Stimulated activated CD4-positive, alpha-beta T cell treated with anti-CD3 and anti-CD28 coated beads, Interleukin-12 subunit alpha, Interleukin-12 subunit beta, amount 100 ng/mL, for 48 hours (primary cell): Measurements from ENCODE around the gene ZNF429.
A peak's percentile ranks its signal among the peaks of the same experiment; 100 is the strongest.
"Not testable (repeated sequence)": the region's sequence is repeated elsewhere in the genome, so short reads cannot be mapped to it uniquely, and the experiment has no call there.

Experiments
- DNase-seq, 3 donors: peaks; one replicate each; pipeline ENCODE4 v3.0.0-alpha.2; 2020; ENCODE audit warnings: low read depth in 2 of 3, low spot score in 1 of 3

Gene ZNF429

DNA sequence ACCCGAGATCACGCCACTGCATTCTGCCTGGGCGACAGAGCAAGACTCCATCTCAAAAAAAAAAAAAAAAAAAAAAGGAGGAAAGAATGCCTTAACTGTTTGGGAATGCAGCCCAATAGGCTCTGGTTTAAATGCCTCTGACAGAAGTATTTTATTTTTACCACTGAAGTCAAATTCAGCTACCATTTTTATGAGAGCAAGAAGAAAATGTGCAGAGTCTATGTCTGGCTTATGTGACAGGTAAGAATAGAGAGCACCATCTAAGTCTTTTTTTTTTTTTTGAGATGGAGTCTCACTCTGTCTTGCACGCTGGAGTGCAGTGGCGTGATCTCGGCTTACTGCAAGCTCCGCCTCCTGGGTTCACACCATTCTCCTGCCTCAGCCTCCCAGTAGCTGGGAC is 7.2 kb downstream of the ZNF429 start:
- DNase-seq = not testable (repeated sequence)

DNA sequence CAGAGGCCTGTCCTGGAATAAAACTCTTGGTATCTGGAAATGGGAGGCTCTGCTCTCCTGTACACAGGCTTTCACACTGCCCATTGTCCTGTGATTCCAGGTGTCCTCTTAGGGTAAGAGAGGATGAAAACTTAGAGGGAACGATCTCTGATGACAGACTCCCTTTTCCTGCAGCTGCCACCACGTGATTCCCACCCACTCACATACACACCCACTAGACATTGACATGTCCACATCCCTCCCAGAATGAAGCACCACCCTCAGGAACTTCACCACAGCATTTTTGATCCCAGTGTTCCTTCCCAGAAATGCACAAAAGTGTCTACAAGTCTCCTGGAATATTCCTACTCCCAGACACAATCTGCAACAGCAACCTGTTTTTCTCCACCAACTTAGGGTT is 8.2 kb downstream of the ZNF429 start:
- no peak for DNase-seq

DNA sequence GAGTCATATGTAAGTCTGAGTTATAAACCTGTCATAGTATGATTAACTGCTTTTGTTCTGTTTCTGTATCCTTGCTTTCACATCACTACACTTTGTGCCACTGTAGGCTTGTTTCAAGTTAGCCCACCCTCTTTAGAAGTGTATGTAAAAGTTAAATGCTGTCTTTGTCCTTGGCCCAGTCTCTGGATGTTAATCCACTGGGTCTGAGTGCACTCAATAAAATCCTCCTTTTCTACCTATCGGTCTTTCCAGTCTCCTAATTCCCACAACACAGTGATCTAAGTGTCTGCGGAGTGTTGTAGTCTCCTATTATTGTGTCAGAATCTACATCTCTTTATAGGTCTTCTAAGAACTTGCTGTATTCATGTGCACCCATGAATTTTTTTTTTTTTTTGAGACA is 14.1 kb downstream of the ZNF429 start:
- no peak for DNase-seq

DNA sequence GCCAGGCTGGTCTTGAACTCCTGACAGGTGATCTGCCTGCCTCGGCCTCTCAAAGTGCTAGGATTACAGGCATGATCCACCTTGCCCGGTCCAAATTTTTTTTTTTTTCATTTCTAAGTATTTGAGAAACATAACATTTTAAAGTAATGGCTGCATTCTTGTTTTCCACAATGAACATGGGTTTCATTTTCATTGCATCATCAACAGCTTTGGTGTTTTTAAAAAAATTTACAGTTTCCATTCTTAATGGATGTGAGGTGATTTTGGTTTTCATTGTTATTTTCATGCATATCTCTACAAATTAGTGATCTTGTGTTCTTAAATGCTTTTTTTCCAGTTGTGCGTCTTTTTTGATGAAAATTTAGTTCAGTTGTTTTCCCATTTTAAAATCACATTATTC is 27.5 kb downstream of the ZNF429 start:
- no peak for DNase-seq

DNA sequence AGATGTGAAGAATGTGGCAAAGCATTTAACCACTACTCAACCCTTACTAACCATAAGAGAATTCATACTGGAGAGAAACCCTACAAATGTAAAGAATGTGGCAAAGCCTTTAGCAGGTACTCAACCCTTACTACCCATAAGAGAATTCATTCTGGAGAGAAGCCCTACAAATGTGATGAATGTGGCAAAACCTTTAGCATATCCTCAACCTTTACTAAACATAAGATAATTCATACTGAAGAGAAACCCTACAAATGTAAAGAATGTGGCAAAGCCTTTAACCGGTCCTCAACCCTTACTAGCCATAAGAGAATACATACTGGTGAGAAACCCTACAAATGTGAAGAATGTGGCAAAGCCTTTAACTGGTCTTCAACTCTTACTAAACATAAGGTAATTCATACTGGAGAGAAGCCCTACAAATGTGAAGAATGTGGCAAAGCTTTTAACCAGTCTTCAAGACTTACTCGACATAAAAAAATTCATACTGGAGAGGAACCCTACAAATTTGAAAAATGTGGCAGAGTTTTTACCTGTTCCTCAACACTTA is 31.4 kb downstream of the ZNF429 start:
- DNase-seq = not testable (repeated sequence)

DNA sequence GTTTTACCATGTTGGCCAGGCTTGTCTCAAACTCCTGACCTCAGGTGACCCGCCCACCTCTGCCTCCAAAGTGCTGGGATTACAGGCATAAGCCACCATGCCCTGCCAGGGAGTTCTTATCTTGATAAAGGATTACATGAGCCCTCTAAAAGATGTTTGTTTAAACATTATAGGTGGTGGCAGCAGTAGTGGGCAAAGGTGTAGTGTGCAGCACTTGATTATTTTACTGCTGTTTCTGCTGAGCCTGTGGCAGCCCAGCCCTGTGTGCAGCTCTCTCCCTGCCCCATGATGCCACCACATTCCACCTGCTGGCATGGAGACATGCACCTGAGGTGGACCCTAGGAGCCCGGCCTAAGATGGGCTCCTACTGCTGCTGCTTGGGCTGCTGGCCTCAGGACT is 54.0 kb downstream of the ZNF429 start:
- no peak for DNase-seq

DNA sequence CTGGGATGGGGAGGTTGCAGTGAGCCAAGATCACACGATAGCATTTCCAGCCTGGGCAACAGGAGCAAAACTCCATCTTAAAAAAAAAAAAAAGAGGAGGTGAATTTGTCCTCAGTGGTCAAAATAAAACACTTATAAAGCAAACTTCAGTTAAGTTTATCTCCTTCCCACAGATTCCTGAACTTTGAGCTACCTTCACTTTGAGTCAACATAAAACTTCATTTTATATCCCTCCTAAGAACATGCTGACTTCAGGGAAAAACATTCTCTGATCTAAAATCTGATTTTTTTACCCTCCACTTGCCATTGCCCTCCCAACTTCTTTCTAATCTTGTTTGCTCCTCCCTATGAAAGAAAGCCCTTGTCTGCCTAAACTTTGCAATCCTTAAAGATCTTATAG is 59.0 kb downstream of the ZNF429 start:
- no peak for DNase-seq

DNA sequence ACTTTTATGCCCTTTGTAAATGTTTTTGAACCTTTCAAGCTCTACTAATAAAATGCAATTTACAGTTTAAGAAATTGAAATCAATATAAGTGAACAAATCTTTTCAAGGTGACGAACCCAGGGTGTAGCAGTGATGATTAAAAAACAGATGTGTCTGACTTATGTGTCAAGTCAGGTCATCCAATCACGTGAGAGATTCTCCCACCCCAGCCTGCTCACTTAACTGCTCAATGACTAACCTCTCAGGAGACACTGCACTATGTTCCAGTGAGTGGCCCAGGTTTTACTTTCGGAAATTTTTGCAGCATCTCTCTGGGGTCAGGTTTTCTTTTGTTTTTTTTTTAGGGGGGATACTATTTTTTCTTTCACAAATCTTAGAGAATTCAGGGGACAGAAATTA is 60.7 kb downstream of the ZNF429 start:
- DNase-seq = no peak

DNA sequence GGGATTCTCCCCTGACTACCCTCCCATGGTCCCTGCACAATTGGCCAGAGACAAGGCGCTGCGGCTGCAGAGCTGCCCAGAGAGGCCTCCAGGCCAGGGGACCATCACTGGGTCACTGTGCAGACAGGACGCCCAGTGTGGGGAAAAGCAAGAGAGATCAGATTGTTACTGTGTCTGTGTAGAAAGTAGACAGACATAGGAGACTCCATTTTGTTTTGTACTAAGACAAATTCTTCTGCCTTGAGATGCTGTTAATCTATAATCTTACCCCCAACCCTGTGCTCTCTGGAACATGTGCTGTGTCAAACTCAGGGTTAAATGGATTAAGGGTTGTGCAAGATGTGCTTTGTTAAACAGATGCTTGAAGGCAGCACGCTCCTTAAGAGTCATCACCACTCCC is 62.4 kb downstream of the ZNF429 start:
- not testable (repeated sequence) for DNase-seq

DNA sequence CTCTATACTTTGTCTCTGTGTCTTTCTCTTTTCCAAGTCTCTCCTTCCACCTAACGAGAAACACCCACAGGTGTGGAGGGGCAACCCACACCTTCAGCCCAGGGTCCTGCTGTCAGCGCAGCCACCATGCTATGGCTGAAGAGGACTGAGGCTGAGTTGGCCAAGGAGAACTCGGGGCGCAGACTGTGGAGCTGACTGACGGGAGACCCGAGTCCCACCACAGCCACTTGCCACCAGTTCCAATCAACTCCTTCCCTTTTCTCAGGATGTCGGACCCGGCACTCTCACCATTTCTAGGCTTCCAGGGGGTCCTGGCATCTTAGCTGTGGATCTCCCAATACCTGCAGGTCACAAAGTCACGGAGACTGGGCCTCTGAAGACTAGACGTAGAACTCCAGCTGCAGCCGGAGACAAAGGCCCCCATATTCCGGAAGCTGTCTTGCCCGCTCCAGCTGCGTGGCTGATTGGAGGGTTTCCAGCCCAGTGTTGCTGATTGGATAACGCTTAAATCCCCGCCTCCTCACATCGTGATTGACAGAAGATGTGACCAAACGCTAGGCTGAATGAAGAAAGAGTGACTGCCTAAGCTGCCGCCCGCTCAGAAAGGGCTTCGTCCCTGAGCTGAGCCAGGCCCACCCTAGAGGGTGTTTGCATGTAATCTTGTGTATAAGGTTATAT is 63.6 kb downstream of the ZNF429 start:
- peak; percentile 40 to 88 (median 63) for DNase-seq

DNA sequence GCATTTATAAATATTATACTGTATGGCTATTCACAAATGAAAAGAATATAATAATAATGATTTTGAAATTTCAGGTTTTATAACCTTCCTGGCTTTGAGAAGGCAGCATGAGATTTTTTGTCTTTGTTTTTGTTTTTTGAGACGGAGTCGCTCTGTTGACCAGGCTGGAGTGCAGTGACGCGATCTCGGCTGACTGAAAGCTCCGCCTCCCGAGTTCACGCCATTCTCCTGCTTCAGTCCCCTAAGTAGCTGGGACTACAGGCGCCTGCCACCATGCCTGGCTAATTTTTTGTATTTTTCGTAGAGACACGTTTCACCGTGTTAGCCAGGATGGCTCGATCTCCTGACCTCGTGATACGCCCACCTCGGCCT is 64.1 kb downstream of the ZNF429 start:
- peak in 1 of 3 donors; percentile 55 for DNase-seq

DNA sequence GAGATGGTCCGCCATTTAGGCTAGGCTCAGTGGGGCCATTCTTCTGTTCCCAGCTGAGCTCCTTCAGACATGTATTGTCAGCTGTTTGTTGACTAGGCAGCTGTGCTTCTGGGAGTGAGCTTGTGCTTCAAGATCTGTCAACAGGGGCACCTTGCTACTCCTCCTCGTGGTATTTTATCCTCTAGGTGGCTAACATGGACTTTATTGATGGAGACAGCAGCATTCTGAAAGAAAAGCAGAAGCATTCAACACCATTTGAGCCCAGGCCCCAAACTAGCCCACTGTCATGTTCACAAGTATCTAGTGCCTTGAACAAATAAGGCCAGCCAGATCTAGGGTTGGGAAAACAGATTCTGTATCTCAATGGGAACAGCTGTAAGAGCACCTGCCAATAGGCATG is 65.9 kb downstream of the ZNF429 start:
- DNase-seq = no peak

DNA sequence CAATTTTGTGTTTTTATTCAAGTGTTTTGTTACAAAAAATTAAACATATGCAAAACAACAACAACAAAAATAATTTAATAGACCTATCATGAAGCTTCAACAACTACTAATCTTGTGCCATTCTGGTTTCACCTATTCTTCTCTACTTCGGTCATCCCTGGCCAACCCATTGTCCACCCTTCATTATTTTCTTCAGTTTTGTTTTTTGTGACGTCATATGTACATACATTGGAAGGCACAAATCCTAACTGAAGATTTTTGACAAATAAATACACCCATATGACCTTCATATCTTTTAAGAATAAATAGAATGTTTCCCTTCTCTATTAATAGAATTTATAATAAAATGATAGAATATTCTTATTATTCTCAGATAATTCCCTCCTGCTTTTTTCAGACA is 69.2 kb downstream of the ZNF429 start:
- DNase-seq = no peak

DNA sequence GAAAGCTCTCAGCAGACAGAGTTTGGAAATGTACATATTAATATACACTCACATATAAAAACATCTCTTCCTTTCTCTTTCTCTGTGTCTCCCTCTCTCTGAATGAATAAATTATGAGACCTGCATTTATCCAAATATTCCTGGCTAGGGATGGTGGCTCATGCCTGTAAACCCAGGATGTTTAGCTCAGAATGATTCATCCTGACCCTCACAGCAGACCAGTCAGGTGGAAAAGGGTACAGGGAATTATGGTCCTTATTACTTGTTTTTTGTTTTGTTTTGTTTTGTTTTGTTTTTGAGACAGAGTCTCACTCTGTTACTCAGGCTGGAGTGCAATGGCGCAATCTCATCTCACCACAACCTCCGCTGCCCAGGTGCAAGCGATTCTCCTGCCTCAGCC is 71.1 kb downstream of the ZNF429 start:
- DNase-seq = no peak

DNA sequence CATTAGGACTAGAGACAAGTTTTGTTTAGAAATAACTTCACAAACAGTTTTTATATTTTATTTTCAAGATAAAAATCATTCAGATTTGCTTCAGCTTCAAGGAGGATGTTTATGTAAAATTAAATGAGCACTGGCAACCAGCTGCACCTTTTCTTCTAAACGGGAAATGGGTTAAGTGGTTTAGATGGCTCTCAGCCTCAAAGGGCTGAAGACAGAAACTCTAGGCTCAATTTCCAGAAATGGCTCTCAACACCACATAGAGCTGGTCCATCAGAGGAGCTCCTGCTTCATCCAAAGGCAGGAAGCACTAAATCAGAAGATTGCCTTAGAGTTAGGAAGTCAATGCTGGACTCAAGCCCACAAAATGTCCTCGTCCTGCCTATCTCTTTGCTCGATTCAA is 74.7 kb downstream of the ZNF429 start:
- no peak for DNase-seq

DNA sequence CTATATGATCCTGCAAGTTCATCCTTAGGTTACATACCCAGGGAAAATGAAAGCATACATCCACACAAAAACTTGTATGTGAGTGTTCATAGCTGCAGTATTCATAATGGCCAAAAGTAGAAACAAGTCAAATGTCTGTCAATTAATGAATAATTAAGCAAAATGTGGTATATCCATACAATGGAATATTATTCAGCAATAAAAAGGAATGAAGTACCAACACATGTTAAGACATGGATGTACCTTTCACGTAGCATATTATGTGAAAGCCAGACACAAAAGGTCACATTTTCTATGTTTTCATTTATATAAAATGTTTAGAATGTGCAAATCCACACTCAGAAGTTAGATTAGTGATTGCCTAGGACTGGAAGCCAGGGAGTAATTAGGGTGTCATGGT is 75.4 kb downstream of the ZNF429 start:
- no peak for DNase-seq

DNA sequence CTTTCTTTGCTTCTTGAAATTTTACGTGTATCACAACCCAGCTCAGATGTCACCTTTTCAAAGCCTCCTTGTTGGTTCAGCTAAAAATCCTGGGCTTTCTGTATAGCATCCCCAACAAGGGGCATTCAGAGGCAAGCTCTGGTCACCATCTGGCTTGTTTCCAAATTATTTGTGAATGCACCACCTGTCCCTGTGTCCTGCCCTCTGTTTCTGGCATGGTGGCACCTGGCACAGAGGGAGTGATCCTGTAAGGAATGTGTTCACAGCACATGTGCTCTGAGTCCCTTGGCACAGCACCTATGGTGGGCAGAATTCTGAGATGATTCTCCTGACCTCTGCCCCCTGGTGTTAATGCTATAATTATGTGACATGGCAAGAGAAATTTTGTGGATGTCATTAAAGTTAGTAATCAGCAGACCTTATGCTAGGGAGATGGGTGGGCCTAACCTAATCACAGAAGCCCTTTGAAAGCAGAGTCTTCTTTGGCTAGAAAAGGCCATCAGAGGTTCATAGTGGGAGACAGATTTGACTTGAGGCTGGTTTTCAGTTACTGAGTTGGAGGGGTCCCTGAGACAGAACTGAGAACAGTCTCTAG is 76.3 kb downstream of the ZNF429 start:
- no peak for DNase-seq

DNA sequence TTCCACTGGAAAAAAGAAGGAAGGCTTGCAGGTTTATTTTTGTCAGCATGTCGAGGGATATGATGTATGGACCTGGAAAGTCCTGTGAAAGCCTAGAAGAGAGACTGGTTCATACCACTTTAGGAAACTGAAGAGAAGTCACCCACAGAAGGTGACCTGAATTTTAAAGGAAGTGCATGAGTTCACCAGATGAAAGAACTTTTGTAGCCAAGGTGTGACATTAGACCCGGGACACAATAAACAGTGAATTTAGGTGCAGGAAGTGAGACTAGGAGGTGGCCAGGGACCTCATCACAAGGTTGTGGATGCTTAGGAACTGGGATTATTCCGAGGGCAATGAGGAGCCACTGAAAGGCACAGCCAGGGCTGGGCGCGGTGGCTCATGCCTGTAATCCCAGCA is 79.1 kb downstream of the ZNF429 start:
- DNase-seq = no peak

DNA sequence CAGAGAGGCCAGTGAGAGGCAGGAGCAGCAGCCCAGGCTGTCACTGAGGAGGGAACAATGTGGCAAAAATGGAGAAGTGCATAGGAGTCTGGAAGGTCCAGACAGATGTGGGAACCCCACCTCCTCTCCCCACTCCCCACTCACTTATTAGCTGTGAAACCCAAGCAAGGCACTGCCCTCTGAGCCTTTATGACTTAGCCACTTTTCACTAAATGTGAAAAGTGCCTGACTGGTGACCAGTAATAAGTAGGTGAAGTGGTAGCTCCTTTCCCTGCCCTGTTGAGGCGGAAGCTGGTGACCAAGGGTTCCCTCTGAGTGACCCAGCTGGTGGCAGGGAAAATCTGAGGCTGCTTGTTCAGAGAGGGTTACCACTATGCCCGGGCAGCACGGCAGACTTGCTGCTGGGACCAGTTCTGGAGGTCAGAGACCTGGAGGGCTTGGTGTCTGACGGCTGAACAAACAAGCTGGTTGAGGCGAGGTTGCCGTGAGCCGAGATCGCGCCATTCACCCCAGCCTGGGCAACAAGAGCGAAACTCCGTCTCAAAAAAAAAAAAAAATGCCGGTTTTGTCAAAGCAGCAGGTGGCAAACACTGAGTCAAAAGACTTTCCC is 80.0 kb downstream of the ZNF429 start:
- no peak for DNase-seq

DNA sequence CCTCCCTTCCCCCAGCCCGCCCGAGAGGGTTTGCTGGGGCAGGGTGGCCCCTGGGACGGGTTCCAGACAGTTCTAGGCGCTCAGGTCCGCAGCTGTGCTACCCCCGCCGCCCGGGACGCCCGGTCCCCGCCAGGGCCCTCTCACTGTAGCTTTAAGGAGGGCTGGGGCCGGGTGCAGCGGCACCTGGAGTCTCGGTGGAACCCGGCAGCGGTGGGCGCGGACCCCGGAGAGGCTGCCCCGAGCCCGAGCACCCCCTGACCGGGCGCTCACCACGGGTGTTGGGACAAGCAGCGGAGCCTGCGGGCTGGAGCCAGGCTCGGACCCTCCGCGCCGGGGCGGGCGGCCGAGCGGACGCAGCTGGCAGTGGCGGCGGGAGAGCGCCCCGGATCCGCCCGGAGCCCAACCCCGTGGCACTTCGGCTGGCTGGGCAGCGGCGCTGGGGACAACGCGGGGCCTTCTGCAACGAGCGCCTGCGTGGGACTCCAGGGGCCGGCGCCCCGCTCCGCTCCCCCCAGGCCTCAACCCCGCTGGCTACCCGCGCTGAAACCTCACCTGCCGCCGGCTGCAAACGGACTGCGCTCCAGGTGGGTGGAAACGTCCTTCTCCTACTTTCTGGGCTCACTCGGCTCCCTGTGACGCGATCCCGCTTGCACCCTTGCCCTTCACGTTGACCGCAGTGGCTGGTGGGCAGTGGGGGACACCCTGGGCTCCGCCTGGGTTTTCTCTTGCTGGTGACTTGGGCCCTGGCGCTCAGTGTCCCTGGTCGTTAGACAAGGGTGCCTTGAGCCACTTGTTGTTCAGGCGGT is 81.1 kb downstream of the ZNF429 start:
- no peak for DNase-seq

DNA sequence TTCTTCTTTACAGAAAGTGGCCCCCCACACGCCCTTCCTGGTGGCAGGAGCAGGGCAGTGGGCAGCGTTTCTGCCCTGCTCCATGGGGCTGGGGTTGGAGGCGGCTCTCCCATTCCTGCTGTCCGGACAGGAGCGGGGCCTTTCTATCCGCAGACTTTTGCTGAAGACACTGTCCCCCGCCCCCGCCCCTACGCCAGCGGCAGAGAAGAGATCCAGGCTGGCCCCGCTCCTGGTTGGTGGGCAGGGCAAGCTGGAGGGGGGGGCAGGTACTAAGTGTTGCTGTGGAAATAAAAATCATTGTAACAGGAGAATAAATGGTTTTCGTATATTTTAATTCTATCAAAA is 81.7 kb downstream of the ZNF429 start:
- no peak for DNase-seq

DNA sequence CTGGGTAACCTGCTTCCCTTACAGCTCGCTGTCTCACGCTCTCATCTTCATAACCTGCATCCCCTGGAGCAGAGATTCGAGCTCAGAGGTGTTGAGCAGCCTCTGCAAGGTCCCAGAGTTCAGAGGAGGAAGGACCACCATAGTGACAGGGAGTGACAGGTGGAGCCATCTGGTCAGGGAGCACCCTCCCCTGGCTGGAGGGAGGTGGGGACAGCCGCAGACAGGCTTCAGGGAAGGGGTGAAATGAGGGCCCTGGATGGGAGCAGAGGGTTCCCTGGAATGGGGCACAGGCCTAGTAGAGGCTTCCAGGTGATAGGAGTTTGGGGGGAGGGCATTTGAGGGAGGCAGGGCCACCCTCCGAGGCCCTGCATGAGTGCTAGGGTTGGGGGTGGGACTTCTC is 82.1 kb downstream of the ZNF429 start:
- DNase-seq = no peak
